K562 (cell line): Measurements from ENCODE around the gene DPYSL4. TPM values are rescaled to one million over a fixed set of nuclear protein-coding genes. Genes with fewer than 3 reads are reported as not detected.

Experiments
- ARHGAP35 ChIP-seq: fragments of 450-650 bp; IDR thresholded peaks from 2 replicates; pipeline ENCODE4 v1.6.1; 2018; ENCODE audit not compliant: partially characterized antibody
- E2F3 ChIP-seq: fragments of 250-450 bp; sonication (Bioruptor Pico); IDR thresholded peaks from 2 replicates; pipeline ENCODE4 v1.4.0; 2020; ENCODE audit warnings: mild to moderate bottlenecking
- JUND ChIP-seq, 2 experiments: IDR thresholded peaks; 2 replicates in 1 of 2; 3 replicates in 1 of 2; pipeline ENCODE4 v1.6.1; 2011; ENCODE audit warnings: borderline replicate concordance in 2 of 2, low read depth in 2 of 2, low read length in 2 of 2, improper control_type of control experiment in 1 of 2, missing biosample characterization in 1 of 2, missing genetic modification characterization in 1 of 2, missing genetic modification reagents in 1 of 2
- MAZ ChIP-seq, 2 experiments: fragments of 450-650 bp in 1 of 2; sonication (generic) in 1 of 2; formaldehyde crosslinking; IDR thresholded peaks in 1 of 2; conservative IDR thresholded peaks in 1 of 2; 2 replicates each; pipeline versions ENCODE4 v1.4.0 to v1.5.0; 2020; ENCODE audit warnings: mild to moderate bottlenecking in 1 of 2, missing genetic modification reagents in 1 of 2
- PYGO2 ChIP-seq: fragments of 450-650 bp; IDR thresholded peaks from 2 replicates; pipeline ENCODE4 v1.6.1; 2016; ENCODE audit warnings: mild to moderate bottlenecking, missing genetic modification characterization, moderate library complexity, missing compliant biosample characterization
- TCF7 ChIP-seq: sonication (generic); IDR thresholded peaks from 2 replicates; pipeline ENCODE4 v1.6.1; 2016; ENCODE audit warnings: antibody characterized with exemption, borderline replicate concordance
- ZKSCAN8 ChIP-seq: fragments of 200-800 bp; sonication (Bioruptor generic); IDR thresholded peaks from 2 replicates; pipeline ENCODE4 v1.6.1; 2016; ENCODE audit warnings: missing genetic modification characterization, missing compliant biosample characterization
- ZNF217 ChIP-seq: sonication (generic); formaldehyde crosslinking; IDR thresholded peaks from 2 replicates; pipeline ENCODE4 v1.8.0; 2022; ENCODE audit warnings: mild to moderate bottlenecking, missing genetic modification reagents
- polyA plus RNA-seq, 8 experiments: library from polyadenylated mRNA; depleted of rRNA in 4 of 8; stranded (reverse) in 5 of 8; unstranded in 3 of 8; fragments of >200 nt; fragmentation: Nextera tagmentation in 2 of 8; fragmentation: Illumina TruSeq in 1 of 8; extraction: Ambion mirVana in 2 of 8; extraction: Trizol in 1 of 8; gene quantifications; 2 replicates each; pipeline versions ENCODE4 v1.2.1 to v1.2.3, GENCODE V29; 2011 to 2014; ENCODE audit warnings: inconsistent platforms in 1 of 8, missing spikeins in 1 of 8
- total RNA-seq, 7 experiments: library from RNA; depleted of rRNA in 6 of 7; stranded (reverse); fragments of >200 nt in 6 of 7; fragmentation: Illumina TruSeq in 2 of 7; extraction: Trizol in 2 of 7; gene quantifications; 2 replicates each; pipeline versions ENCODE4 v1.2.1 to v1.2.3, GENCODE V29; 2011 to 2021; ENCODE audit warnings: low replicate concordance in 1 of 7
- TF ChIP-seq, protein P1 (sequence below), 2 experiments: fragments of 450-650 bp in 1 of 2; IDR thresholded peaks; 2 replicates each; pipeline ENCODE4 v1.6.1; 2011 to 2017; ENCODE audit warnings: low read depth in 2 of 2, antibody characterized with exemption in 1 of 2, borderline replicate concordance in 1 of 2, low read length in 1 of 2, mild to moderate bottlenecking in 1 of 2, mixed read lengths in 1 of 2; ENCODE audit not compliant: control insufficient read depth in 1 of 2

The DPYSL4 gene
- total and polyA plus RNA-seq, 9 of the 15 experiments (the other 6 are each of a cell fraction or from before 2014, with no cell fraction given) = 0.03 TPM; not detected in 8

DNA sequence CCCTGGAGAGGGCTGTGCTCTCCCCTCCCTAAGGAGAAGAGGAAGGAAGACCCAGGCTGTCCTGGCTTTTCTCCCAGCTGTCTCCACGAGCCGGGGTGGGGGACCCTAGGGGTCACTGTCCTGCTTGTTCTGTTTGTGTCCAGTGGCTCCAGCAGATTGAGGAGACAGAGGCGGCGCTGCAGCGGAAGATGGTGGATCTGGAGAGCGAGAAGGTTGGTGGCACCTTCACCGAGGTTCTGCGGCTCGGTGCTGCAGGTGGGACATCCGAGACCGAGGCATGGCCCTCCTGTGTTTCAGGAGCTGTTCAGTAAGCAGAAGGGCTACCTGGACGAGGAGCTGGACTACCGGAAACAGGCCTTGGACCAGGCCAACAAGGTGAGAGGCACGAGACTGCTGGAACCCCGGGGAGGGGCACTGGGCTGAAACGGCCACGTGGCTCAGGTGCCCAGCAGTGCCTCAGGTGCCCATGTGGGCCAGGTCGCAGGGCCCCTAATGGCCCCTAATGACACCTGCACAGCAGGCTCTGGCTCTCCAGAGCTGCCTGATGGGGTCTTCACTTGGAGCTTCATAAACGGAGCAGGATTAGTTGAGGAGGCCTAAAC lies 33.0 kb upstream of the DPYSL4 start (continued):
- TF ChIP-seq PYGO2 = no peak
- TF ChIP-seq JUND (IDR thresholded peaks at IDR 0.05; ENCODE audit: borderline replicate concordance, low read depth, low read length) = no peak
- TF ChIP-seq JUND (tag; IDR thresholded peaks at IDR 0.05; ENCODE audit: borderline replicate concordance, low read depth, low read length) = no peak
- no peak for TF ChIP-seq TCF7
- TF ChIP-seq, protein P1, sequence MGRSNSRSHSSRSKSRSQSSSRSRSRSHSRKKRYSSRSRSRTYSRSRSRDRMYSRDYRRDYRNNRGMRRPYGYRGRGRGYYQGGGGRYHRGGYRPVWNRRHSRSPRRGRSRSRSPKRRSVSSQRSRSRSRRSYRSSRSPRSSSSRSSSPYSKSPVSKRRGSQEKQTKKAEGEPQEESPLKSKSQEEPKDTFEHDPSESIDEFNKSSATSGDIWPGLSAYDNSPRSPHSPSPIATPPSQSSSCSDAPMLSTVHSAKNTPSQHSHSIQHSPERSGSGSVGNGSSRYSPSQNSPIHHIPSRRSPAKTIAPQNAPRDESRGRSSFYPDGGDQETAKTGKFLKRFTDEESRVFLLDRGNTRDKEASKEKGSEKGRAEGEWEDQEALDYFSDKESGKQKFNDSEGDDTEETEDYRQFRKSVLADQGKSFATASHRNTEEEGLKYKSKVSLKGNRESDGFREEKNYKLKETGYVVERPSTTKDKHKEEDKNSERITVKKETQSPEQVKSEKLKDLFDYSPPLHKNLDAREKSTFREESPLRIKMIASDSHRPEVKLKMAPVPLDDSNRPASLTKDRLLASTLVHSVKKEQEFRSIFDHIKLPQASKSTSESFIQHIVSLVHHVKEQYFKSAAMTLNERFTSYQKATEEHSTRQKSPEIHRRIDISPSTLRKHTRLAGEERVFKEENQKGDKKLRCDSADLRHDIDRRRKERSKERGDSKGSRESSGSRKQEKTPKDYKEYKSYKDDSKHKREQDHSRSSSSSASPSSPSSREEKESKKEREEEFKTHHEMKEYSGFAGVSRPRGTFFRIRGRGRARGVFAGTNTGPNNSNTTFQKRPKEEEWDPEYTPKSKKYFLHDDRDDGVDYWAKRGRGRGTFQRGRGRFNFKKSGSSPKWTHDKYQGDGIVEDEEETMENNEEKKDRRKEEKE (IDR thresholded peaks at IDR 0.05; ENCODE audit: borderline replicate concordance in 1 of 2, control insufficient read depth in 1 of 2, low read depth in 2 of 2, low read length in 1 of 2) = no peak
- TF ChIP-seq ZNF217 (CRISPR knock-in tag) = no peak
- TF ChIP-seq E2F3 = no peak
- TF ChIP-seq ZKSCAN8 (CRISPR knock-in tag) = no peak
- TF ChIP-seq ARHGAP35 = no peak
- TF ChIP-seq MAZ (CRISPR knock-in tag; conservative IDR thresholded peaks at IDR 0.05 in 1 of 2, IDR thresholded peaks at IDR 0.05 in 1 of 2) = no peak
